Epithelial cell of esophagus (primary cell): ENCODE results near the gene GALNT9.
"Not testable (repeated sequence)": the region's sequence is repeated elsewhere in the genome, so short reads cannot be mapped to it uniquely, and the experiment has no call there.

Experiments used
- DNase-seq: peaks from one replicate; pipeline ENCODE4 v3.0.0; 2010; ENCODE audit warnings: low read depth
- H3K4me3 ChIP-seq: 2 replicates; pipeline ENCODE4 v1.5.1; 2011; ENCODE audit warnings: mild to moderate bottlenecking, low read length, control low read depth
- TF ChIP-seq, protein P1 (sequence below): IDR thresholded peaks from 2 replicates; pipeline ENCODE4 v1.5.1; 2011; ENCODE audit warnings: low read depth, mild to moderate bottlenecking, low read length, control low read depth, inconsistent platforms; ENCODE audit not compliant: insufficient read depth; ENCODE audit errors: missing control alignments

Gene GALNT9

DNA sequence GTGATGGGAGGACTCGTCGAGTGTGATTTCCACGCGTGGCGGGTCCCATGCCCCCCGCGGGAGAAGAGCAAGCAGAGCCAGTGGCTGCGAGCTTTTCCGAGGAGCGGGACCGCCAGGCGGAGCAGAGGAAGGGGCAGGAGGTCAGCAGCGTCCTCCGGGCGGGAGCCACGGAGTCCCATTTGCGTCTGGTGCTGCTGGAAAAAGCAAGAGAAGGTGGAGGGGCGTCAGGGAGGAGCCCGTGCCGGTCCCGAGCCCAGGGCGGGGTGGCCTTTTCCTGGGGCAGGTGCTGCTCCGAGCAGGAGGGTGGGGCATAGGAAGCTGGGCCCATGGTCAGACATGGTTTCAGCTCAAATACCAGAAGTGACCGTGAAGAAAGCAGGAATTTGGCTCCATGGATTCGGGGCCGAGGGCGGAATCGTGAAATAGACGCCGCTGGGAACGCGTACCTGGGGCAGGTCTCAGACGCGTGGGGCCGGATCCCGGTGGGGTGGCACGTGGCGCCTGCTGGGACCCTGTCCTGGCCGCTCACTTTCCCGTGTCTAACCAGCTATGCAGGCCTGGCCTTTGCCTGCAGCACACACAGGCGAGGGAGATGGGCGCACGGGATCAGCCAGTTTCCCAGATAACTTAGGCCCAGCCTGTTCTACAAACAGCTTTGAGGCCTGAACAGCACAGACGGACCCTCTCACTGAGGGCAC, 60.0 kb downstream of the GALNT9 start:
- DNase-seq = no peak
- TF ChIP-seq, protein P1, sequence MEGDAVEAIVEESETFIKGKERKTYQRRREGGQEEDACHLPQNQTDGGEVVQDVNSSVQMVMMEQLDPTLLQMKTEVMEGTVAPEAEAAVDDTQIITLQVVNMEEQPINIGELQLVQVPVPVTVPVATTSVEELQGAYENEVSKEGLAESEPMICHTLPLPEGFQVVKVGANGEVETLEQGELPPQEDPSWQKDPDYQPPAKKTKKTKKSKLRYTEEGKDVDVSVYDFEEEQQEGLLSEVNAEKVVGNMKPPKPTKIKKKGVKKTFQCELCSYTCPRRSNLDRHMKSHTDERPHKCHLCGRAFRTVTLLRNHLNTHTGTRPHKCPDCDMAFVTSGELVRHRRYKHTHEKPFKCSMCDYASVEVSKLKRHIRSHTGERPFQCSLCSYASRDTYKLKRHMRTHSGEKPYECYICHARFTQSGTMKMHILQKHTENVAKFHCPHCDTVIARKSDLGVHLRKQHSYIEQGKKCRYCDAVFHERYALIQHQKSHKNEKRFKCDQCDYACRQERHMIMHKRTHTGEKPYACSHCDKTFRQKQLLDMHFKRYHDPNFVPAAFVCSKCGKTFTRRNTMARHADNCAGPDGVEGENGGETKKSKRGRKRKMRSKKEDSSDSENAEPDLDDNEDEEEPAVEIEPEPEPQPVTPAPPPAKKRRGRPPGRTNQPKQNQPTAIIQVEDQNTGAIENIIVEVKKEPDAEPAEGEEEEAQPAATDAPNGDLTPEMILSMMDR = no peak
- no peak overlapping the region for H3K4me3 ChIP-seq

DNA sequence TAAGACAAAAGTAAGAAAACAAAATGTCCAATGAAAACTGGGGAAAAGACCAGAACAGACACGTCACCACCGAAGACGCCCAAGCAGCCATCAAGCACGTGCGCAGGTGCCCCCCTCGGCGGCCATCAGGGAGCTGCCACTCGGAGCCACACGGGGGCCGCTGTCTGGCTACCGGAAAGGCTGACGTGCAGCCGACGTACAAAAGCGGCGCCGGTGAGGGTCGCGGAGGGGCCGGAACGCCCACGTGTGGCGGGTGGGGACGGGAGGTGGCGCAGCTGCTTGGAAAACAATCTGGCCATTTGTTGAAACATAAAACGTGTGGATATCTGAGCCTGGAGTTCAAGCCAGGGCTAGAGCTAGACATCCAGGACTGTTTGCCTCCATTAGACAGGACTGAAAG, 60.7 kb downstream of the GALNT9 start:
- TF ChIP-seq, protein P1 = no peak
- DNase-seq = no peak
- no peak overlapping the region for H3K4me3 ChIP-seq

DNA sequence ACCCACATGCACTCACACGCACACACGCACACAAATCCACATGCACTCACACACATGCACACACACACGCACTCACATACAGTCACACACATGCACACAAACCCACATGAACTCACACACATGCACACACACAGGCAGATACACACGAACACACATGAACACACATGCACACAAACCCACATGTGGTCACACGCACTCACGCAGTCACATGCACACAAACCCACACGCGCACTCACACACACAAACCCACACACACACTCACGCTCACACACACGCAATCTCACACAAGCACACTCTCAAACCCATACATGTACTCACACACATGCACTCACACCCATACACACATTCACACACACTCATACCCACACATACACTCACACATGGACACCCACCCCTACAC, 61.5 kb downstream of the GALNT9 start:
- DNase-seq = no peak
- TF ChIP-seq, protein P1 = no peak
- H3K4me3 ChIP-seq = no peak overlapping the region

DNA sequence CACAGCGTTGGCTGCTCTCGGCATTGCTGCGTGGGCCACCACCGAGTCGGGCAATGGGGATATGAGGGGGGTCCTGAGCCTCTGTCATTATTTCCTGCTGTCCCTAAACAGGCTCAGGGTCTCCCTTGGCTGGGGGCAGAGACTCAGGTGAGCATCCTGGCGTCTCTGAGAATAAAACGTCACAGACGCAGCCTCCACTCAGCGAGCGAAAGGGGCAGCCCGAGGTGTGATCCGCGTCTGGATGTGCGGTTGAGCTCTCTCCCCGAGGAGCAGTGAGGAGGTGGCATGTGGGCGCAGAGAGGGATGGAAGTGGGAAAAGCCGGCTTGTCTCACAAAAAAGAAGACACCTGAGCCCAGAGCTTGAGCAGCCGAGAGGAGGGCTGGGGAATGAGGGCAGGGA, 62.6 kb downstream of the GALNT9 start:
- DNase-seq = no peak
- TF ChIP-seq, protein P1 = no peak
- H3K4me3 ChIP-seq = no peak overlapping the region

DNA sequence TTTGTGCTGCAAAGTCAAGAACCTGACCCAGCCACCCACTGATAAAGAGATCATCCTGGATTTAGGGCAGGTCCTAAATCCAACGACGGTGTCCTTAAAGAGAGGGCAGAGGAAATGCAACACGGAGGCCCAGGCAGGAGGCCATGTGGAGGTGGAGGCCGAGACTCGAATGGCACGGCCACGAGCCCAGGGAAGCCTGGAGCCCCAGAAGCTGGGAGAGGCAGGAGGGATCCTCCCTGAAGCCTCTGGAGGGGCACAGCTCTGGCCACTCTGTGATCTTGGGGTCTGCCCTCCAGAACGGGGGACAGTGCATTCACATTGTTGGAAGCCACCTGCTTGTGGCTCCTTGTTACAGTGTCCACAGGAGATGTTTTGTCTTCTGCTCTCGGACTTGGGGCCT, 63.0 kb downstream of the GALNT9 start:
- TF ChIP-seq, protein P1 = no peak
- DNase-seq = no peak

DNA sequence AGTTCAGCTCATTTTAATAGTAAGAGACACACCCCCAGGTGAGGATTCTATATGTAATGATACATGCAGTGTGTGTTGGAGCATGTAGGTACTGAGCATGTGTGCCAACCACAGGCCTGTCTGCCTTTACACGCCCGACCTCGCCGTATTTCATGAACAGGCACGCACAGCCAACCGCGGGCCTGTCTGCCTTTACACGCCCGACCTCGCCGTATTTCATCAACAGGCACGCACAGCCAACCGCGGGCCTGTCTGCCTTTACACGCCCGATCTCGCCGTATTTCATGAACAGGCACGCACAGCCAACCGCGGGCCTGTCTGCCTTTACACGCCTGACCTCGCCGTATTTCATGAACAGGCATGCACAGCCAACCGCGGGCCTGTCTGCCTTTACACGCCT, 63.6 kb downstream of the GALNT9 start:
- DNase-seq, H3K4me3 ChIP-seq: not testable (repeated sequence)

More for the DNA sequence above, 63.0 kb downstream of the GALNT9 start:
- no peak overlapping the region for H3K4me3 ChIP-seq

DNA sequence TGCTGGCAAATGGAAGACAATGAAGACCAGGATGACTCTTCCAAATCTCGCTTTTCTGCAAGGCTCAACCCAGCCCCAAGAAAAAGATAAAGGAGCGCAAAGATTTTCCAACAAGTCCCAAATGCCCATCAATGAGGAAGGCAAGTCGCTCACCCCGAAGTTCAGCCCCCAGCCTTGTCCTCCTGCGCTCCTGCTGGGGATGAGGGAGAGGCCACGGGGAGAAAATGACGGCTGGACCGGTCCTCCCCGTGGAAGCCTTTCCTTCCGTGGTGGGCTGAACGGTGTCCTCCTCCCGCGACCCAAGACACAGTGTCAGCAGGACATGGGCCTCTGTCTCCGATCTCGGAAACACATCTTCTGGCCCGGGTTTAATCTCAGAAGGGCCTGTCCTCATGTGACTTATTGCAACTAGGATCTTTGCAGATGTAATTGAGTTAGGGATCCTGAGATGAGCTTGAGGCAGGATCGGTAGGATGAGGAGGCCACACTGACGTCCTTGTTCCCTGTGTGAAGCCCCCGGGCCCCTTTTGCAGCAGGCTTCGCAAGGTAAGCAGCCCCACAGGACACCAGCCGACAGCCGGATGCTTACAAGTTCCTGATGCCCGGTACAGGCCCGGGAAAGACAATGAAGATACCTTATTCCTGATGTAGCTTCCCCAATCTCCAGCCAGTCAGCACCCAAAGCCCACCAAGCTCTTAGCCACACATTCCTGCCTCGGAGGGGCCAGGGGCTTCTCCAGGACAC, 64.2 kb downstream of the GALNT9 start:
- no peak for DNase-seq
- TF ChIP-seq, protein P1 = no peak
- H3K4me3 ChIP-seq = no peak overlapping the region
